SHP77 treated with DMSO at 0.1 percent for 48 hours (cell line): Measurements from ENCODE around the gene CCDC85B.

Source experiments
- DNase-seq: peaks from one replicate; lab custom pipeline; 2025; lab: John Stamatoyannopoulos, UW

Gene CCDC85B

GRCh38 chr11:65869643-65870306, 20.7 kb upstream of the CCDC85B start:
- DNase-seq = no peak

GRCh38 chr11:65870307-65870658, 20.2 kb upstream of the CCDC85B start:
- no peak for DNase-seq

GRCh38 chr11:65870706-65871681, 19.5 kb upstream of the CCDC85B start:
- DNase-seq = no peak

GRCh38 chr11:65871811-65872548, 18.5 kb upstream of the CCDC85B start:
- DNase-seq = no peak

GRCh38 chr11:65872586-65873317, 17.7 kb upstream of the CCDC85B start, which contains the start of gene EFEMP2:
TSS of gene EFEMP2 (minus strand) at chr11:65872800. CDS start at chr11:65872354, 446 bp downstream.
- no peak for DNase-seq

GRCh38 chr11:65873318-65874156, 16.9 kb upstream of the CCDC85B start:
- peak; percentile 71 for DNase-seq

GRCh38 chr11:65879617-65880016, 10.9 kb upstream of the CCDC85B start, which contains the start of gene CTSW:
TSS of gene CTSW (plus strand) at chr11:65879837. CDS start at chr11:65879855, 18 bp downstream.
- DNase-seq = no peak

GRCh38 chr11:65880027-65880426, 10.4 kb upstream of the CCDC85B start:
- no peak for DNase-seq

GRCh38 chr11:65880844-65881421, 9.5 kb upstream of the CCDC85B start:
- DNase-seq = no peak

GRCh38 chr11:65882120-65883057, 8.1 kb upstream of the CCDC85B start:
- DNase-seq = no peak

- DNase-seq = no peak
Observed at GRCh38 chr11:65883058-65883761, 7.3 kb upstream of the CCDC85B start.

- DNase-seq = no peak
Observed at GRCh38 chr11:65883786-65884715, 6.4 kb upstream of the CCDC85B start.

GRCh38 chr11:65884716-65885092, 5.8 kb upstream of the CCDC85B start:
- DNase-seq = peak; percentile 43

GRCh38 chr11:65885231-65885630, 5.2 kb upstream of the CCDC85B start:
- no peak for DNase-seq

GRCh38 chr11:65885808-65886536, 4.5 kb upstream of the CCDC85B start:
- DNase-seq = no peak

- DNase-seq = no peak
Observed at GRCh38 chr11:65886826-65887722, 3.4 kb upstream of the CCDC85B start.
